Liver (tissue), 9 donors: ENCODE data around the gene CLIP2. TPM values are rescaled to one million over a fixed set of nuclear protein-coding genes. Genes with fewer than 3 reads are reported as not detected.
A peak's percentile ranks its signal among the peaks of the same experiment; 100 is the strongest.

Source experiments
- DNase-seq: peaks from one replicate; pipeline ENCODE4 v3.0.0-alpha.2; 2017; ENCODE audit warnings: low spot score
- H3K27ac ChIP-seq, 2 donors: one replicate each; pipeline ENCODE4 v1.7.0; 2013; ENCODE audit warnings: inconsistent platforms in 2 of 2, low read length in 2 of 2, control low read depth in 1 of 2, low read depth in 1 of 2, mild to moderate bottlenecking in 1 of 2
- H3K27me3 ChIP-seq, 4 donors: one replicate each; pipeline versions ENCODE4 v1.6.1 to v1.7.0; 2013; ENCODE audit warnings: low read length in 3 of 4, inconsistent platforms in 1 of 4, mild to moderate bottlenecking in 1 of 4, moderate library complexity in 1 of 4; ENCODE audit not compliant: control insufficient read depth in 4 of 4, insufficient read depth in 4 of 4
- H3K36me3 ChIP-seq, 4 donors: one replicate each; pipeline versions ENCODE4 v1.6.1 to v1.7.0; 2013; ENCODE audit warnings: low read length in 3 of 4, mild to moderate bottlenecking in 3 of 4, low read depth in 1 of 4, moderate library complexity in 1 of 4; ENCODE audit not compliant: control insufficient read depth in 4 of 4, insufficient read depth in 3 of 4
- H3K4me1 ChIP-seq, 4 donors: one replicate each; pipeline versions ENCODE4 v1.6.1 to v1.7.0; 2013; ENCODE audit warnings: low read length in 3 of 4, mild to moderate bottlenecking in 3 of 4, moderate library complexity in 1 of 4; ENCODE audit not compliant: control insufficient read depth in 4 of 4, insufficient read depth in 4 of 4
- H3K4me3 ChIP-seq, 3 donors: one replicate each; pipeline versions ENCODE4 v1.6.1 to v1.7.0; 2013; ENCODE audit warnings: low read length in 3 of 3, control low read depth in 1 of 3, low read depth in 1 of 3, mild to moderate bottlenecking in 1 of 3
- H3K9ac ChIP-seq, 2 donors: one replicate each; pipeline ENCODE4 v1.7.0; 2013; ENCODE audit warnings: low read length in 2 of 2, mild to moderate bottlenecking in 2 of 2, moderate library complexity in 2 of 2, control low read depth in 1 of 2, low read depth in 1 of 2
- H3K9me3 ChIP-seq, 4 donors: one replicate each; pipeline versions ENCODE4 v1.6.1 to v1.7.0; 2013; ENCODE audit warnings: low read length in 3 of 4; ENCODE audit not compliant: control insufficient read depth in 4 of 4
- EGR1 ChIP-seq, 2 donors: IDR thresholded peaks; 2 replicates each; pipeline ENCODE4 v1.6.1; 2016 to 2018; ENCODE audit warnings: antibody characterized with exemption in 2 of 2, low read depth in 2 of 2
- FOXA1 ChIP-seq: IDR thresholded peaks from 2 replicates; pipeline ENCODE4 v1.6.1; 2016; ENCODE audit warnings: antibody characterized with exemption
- FOXA2 ChIP-seq: IDR thresholded peaks from 2 replicates; pipeline ENCODE4 v1.6.1; 2016; ENCODE audit warnings: antibody characterized with exemption
- HNF4A ChIP-seq, 2 donors: conservative IDR thresholded peaks; 2 replicates each; pipeline ENCODE4 v1.6.1; 2016; ENCODE audit warnings: antibody characterized with exemption in 2 of 2, mild to moderate bottlenecking in 2 of 2
- HNF4G ChIP-seq: IDR thresholded peaks from 2 replicates; pipeline ENCODE4 v1.6.1; 2016; ENCODE audit warnings: antibody characterized with exemption
- NR2F2 ChIP-seq: IDR thresholded peaks from 2 replicates; pipeline ENCODE4 v1.6.1; 2016; ENCODE audit warnings: antibody characterized with exemption
- RAD21 ChIP-seq, 2 donors: IDR thresholded peaks; 2 replicates each; pipeline ENCODE4 v1.6.1; 2016; ENCODE audit warnings: antibody characterized with exemption in 2 of 2, mild to moderate bottlenecking in 2 of 2
- RXRA ChIP-seq, 2 donors: IDR thresholded peaks; 2 replicates each; pipeline ENCODE4 v1.6.1; 2017 to 2018; ENCODE audit warnings: antibody characterized with exemption in 2 of 2, mild to moderate bottlenecking in 1 of 2
- SP1 ChIP-seq: IDR thresholded peaks from 2 replicates; pipeline ENCODE4 v1.6.1; 2018; ENCODE audit warnings: antibody characterized with exemption, mild to moderate bottlenecking
- TAF1 ChIP-seq: conservative IDR thresholded peaks from 2 replicates; pipeline ENCODE4 v1.6.1; 2016; ENCODE audit warnings: antibody characterized with exemption, mild to moderate bottlenecking
- YY1 ChIP-seq: IDR thresholded peaks from 2 replicates; pipeline ENCODE4 v1.6.1; 2016; ENCODE audit warnings: antibody characterized with exemption, mild to moderate bottlenecking
- WGBS: extraction: QIAGEN DNeasy Blood & Tissue Kit; methylation state at CpG from one replicate; pipeline ENCODE4 v1.1.7; 2013; 5-methylcytosine and 5-hydroxymethylcytosine counted together
- polyA plus RNA-seq, 2 donors: library from polyadenylated mRNA; stranded (reverse) in 1 of 2; unstranded in 1 of 2; fragments of 200-250 nt in 1 of 2; fragments of >200 nt in 1 of 2; fragmentation: Nextera tagmentation in 1 of 2; extraction: Ambion mirVana in 1 of 2; gene quantifications; one replicate each; pipeline versions ENCODE4 v1.2.1 to v1.2.3, GENCODE V29; 2013 to 2015
- total RNA-seq, 2 donors: library from RNA; depleted of rRNA; stranded (reverse); fragments of >200 nt; gene quantifications; one replicate each; pipeline ENCODE4 v1.2.3, GENCODE V29; 2014
- TF ChIP-seq, protein P1 (sequence below): IDR thresholded peaks from 2 replicates; pipeline ENCODE4 v1.6.1; 2016; ENCODE audit warnings: antibody characterized with exemption, mild to moderate bottlenecking
- TF ChIP-seq, protein P2 (sequence below): IDR thresholded peaks from 2 replicates; pipeline ENCODE4 v1.6.1; 2016; ENCODE audit warnings: antibody characterized with exemption
- TF ChIP-seq, protein P3 (sequence below): IDR thresholded peaks from 2 replicates; pipeline ENCODE4 v1.6.1; 2016; ENCODE audit warnings: antibody characterized with exemption
- TF ChIP-seq, protein P4 (sequence below): fragments of 150-350 bp; IDR thresholded peaks from 2 replicates; pipeline ENCODE4 v1.5.1; 2017; ENCODE audit warnings: improper control_type of control experiment, low read depth, low read length; ENCODE audit not compliant: missing input control
- TF ChIP-seq, protein P5 (sequence below): IDR thresholded peaks from 2 replicates; pipeline ENCODE4 v1.6.1; 2016; ENCODE audit warnings: antibody characterized with exemption
- donor health status: healthy.
- donor health status: healthy.
- donor health status: healthy.
- donor health status: healthy.
- donor health status: healthy.

Gene CLIP2
- total and polyA plus RNA-seq, 4 donors: 1.4 to 6.3 (median 2.5) TPM

DNA sequence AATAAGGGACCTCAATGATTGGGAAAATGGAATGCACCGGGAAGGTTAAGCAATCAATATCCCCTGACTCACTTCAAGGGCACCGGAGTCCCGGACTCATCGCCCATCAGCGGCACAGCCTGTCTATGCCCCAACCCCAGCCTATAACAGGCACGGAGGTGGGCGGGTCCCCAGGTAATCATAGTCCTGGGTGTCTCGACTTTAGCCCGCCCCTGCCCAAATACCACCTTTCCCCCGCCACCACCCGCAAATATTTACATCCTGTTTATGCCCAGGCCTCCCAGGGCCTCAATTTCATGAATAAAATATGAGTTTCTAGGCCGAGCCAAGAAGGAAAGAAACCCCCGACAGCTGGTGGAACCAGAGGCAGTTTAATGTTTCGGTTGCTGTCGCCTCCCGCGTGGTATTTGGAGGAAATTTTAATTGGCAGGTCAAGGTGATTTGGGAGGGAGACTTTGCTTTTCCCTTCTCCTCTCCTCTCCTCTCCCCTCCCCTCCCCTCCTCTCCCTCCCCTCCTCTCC, 19.4 kb upstream of the CLIP2 start:
- H3K9ac ChIP-seq: peak overlapping the region in 1 of 2 donors; percentile 8
- H3K4me1 ChIP-seq: no peaks in the 10 kb centered on the region
- peak in 1 of 2 donors; percentile 38 for TF ChIP-seq RAD21 (IDR thresholded peaks at IDR 0.05)
- TF ChIP-seq, protein P1, sequence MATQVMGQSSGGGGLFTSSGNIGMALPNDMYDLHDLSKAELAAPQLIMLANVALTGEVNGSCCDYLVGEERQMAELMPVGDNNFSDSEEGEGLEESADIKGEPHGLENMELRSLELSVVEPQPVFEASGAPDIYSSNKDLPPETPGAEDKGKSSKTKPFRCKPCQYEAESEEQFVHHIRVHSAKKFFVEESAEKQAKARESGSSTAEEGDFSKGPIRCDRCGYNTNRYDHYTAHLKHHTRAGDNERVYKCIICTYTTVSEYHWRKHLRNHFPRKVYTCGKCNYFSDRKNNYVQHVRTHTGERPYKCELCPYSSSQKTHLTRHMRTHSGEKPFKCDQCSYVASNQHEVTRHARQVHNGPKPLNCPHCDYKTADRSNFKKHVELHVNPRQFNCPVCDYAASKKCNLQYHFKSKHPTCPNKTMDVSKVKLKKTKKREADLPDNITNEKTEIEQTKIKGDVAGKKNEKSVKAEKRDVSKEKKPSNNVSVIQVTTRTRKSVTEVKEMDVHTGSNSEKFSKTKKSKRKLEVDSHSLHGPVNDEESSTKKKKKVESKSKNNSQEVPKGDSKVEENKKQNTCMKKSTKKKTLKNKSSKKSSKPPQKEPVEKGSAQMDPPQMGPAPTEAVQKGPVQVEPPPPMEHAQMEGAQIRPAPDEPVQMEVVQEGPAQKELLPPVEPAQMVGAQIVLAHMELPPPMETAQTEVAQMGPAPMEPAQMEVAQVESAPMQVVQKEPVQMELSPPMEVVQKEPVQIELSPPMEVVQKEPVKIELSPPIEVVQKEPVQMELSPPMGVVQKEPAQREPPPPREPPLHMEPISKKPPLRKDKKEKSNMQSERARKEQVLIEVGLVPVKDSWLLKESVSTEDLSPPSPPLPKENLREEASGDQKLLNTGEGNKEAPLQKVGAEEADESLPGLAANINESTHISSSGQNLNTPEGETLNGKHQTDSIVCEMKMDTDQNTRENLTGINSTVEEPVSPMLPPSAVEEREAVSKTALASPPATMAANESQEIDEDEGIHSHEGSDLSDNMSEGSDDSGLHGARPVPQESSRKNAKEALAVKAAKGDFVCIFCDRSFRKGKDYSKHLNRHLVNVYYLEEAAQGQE: no peak
- H3K9me3 ChIP-seq: no peaks in the 10 kb centered on the region
- H3K27me3 ChIP-seq: no peaks in the 10 kb centered on the region
- WGBS: under 1% methylated on average over 17 of the region's 17 CpGs
- no peak for DNase-seq
- peak overlapping the region; percentile 60 to 70 (median 63) for H3K4me3 ChIP-seq
- peak overlapping the region in 1 of 2 donors; percentile 63 for H3K27ac ChIP-seq
- H3K36me3 ChIP-seq: no peaks in the 10 kb centered on the region

DNA sequence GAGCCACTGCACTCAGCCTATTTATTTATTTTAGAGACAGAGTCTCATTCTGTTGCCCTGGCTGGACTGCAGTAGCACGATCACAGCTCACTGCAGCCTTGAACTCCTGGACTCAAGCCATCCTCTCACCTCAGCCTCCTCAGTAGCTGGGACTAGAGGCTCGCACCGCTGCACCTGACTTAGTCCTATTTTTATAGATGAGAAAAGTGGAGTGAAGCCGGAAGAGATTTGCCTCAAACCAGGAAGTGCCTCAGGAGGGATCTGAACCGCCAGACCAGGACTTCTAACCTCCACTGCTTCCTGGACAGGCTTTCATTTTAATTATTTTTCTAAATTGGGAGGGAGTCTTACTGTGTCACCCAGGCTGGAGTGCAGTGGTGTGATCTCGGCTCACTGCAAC, 17.5 kb upstream of the CLIP2 start:
- Histone ChIP-seq H3K27ac (peak overlapping the region; percentile 58 to 86), H3K4me3 (no peak overlapping the region), H3K27me3 (no peaks in the 10 kb centered on the region), H3K9me3 (no peaks in the 10 kb centered on the region), H3K4me1 (no peaks in the 10 kb centered on the region), H3K9ac (no peak overlapping the region), H3K36me3 (no peaks in the 10 kb centered on the region)
- WGBS: 56% methylated on average over 6 of the region's 6 CpGs
- TF ChIP-seq RAD21 (IDR thresholded peaks at IDR 0.05) (no peak), YY1 (no peak), NR2F2 (no peak), HNF4G (no peak), HNF4A (conservative IDR thresholded peaks at IDR 0.05) (no peak), FOXA1 (no peak), SP1 (no peak), TAF1 (no peak), FOXA2 (no peak), EGR1 (IDR thresholded peaks at IDR 0.05; ENCODE audit: low read depth in 2 of 2) (no peak), RXRA (IDR thresholded peaks at IDR 0.05) (no peak)
- TF ChIP-seq, protein P1: no peak
- TF ChIP-seq, protein P2, sequence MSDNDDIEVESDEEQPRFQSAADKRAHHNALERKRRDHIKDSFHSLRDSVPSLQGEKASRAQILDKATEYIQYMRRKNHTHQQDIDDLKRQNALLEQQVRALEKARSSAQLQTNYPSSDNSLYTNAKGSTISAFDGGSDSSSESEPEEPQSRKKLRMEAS: no peak
- TF ChIP-seq, protein P3, sequence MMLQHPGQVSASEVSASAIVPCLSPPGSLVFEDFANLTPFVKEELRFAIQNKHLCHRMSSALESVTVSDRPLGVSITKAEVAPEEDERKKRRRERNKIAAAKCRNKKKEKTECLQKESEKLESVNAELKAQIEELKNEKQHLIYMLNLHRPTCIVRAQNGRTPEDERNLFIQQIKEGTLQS: no peak
- TF ChIP-seq, protein P4, sequence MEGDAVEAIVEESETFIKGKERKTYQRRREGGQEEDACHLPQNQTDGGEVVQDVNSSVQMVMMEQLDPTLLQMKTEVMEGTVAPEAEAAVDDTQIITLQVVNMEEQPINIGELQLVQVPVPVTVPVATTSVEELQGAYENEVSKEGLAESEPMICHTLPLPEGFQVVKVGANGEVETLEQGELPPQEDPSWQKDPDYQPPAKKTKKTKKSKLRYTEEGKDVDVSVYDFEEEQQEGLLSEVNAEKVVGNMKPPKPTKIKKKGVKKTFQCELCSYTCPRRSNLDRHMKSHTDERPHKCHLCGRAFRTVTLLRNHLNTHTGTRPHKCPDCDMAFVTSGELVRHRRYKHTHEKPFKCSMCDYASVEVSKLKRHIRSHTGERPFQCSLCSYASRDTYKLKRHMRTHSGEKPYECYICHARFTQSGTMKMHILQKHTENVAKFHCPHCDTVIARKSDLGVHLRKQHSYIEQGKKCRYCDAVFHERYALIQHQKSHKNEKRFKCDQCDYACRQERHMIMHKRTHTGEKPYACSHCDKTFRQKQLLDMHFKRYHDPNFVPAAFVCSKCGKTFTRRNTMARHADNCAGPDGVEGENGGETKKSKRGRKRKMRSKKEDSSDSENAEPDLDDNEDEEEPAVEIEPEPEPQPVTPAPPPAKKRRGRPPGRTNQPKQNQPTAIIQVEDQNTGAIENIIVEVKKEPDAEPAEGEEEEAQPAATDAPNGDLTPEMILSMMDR: no peak
- TF ChIP-seq, protein P5, sequence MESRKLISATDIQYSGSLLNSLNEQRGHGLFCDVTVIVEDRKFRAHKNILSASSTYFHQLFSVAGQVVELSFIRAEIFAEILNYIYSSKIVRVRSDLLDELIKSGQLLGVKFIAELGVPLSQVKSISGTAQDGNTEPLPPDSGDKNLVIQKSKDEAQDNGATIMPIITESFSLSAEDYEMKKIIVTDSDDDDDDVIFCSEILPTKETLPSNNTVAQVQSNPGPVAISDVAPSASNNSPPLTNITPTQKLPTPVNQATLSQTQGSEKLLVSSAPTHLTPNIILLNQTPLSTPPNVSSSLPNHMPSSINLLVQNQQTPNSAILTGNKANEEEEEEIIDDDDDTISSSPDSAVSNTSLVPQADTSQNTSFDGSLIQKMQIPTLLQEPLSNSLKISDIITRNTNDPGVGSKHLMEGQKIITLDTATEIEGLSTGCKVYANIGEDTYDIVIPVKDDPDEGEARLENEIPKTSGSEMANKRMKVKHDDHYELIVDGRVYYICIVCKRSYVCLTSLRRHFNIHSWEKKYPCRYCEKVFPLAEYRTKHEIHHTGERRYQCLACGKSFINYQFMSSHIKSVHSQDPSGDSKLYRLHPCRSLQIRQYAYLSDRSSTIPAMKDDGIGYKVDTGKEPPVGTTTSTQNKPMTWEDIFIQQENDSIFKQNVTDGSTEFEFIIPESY: no peak
- DNase-seq: no peak
